ENCODE results near the gene SC5D.

Gene SC5D

DNA sequence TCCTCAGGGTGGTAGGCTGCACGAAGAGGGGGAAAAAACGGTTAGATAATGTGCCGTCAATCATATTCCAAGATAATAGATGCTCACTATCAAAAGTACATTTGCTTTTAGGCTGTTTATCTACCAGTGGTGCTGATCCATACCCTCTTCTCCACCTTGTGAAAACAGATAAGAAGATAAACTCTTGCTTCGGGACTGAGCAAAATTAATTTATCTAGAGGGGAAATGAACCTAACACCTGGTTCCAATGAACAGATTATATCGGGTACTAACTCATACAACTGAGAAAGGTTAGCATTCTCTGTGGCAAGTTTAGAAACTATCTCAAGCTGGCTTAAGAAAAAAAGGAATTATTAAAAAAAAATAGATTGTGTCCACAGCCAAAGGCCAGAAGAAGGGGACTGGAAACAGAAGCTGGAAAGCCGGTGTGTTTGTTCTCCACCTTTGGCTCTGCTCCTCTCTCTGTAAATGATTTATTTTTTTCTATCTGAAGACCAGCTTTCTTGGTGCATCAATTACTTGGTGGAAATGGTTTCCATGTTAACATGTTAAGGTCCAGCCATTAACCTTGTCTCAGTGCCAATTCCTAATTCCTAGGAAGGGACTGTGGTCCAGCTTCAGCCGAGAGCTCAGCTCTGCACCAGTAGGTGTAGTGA lies 55.8 kb downstream of the SC5D start:
- no peak for DNase-seq (ENCODE audit: insufficient read length, low spot score)
- TF ChIP-seq, protein P1, sequence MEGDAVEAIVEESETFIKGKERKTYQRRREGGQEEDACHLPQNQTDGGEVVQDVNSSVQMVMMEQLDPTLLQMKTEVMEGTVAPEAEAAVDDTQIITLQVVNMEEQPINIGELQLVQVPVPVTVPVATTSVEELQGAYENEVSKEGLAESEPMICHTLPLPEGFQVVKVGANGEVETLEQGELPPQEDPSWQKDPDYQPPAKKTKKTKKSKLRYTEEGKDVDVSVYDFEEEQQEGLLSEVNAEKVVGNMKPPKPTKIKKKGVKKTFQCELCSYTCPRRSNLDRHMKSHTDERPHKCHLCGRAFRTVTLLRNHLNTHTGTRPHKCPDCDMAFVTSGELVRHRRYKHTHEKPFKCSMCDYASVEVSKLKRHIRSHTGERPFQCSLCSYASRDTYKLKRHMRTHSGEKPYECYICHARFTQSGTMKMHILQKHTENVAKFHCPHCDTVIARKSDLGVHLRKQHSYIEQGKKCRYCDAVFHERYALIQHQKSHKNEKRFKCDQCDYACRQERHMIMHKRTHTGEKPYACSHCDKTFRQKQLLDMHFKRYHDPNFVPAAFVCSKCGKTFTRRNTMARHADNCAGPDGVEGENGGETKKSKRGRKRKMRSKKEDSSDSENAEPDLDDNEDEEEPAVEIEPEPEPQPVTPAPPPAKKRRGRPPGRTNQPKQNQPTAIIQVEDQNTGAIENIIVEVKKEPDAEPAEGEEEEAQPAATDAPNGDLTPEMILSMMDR (IDR thresholded peaks at IDR 0.05; ENCODE audit: insufficient read depth, missing control alignments): no peak
- FAIRE-seq: no peak

DNA sequence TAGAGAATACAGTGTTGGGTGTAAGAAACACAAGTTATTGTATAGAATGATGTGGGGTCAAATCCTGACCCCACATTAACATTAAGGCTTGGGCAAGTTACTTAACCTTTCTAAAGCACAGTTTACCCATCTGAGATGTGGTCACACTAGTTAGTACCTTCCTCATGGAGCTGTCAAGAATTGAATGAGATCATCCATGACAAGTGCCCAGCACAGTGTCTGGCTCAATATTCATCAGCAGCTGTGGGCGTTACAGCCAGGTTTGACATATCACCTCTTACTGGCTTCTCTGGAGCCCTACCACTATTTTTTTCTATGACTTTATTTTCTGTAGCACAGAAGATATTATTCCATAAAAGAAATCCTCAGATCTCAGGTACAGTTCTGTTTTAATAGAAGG lies 57.2 kb downstream of the SC5D start:
- TF ChIP-seq, protein P1 (IDR thresholded peaks at IDR 0.05; ENCODE audit: insufficient read depth, missing control alignments): no peak
- DNase-seq (ENCODE audit: insufficient read length, low spot score): no peak
- FAIRE-seq: no peak

DNA sequence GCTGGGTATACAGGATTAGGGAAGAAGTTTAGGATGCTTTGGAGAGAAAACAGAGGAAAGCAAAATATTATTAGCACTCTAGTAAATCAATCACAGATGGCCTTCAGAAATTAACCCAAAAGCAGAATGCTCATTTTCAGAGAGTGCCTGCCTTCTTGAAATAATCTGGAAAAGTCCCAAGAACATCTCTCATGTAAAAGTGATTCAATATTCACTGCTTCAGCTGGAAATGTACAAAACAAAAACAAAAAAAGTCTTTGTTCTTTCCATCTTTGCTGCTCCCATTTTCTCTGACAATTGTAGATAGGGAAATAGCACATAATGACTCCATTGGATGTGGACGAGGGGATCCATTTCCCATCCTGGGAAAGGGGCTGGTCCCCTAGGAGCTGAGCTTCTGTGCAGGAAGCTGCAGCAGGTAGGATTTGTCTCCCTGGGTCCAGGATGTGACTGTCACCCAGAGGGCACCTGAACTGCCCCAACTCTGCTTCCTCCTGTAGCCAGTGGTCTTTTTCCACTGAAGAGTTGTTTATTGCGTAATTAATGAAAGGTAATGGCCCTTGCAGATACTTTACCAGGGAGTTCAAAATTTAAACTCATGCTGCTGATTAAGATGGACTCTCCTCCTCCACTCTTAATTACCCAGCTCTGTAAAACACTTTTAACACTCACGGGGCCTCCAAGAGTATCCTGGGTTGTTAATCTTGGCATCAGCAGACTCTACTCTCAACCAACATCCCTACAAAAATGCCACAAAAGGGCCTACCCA lies 57.9 kb downstream of the SC5D start:
- DNase-seq (ENCODE audit: insufficient read length, low spot score) (no peak), FAIRE-seq (no peak)
- TF ChIP-seq, protein P1 (IDR thresholded peaks at IDR 0.05; ENCODE audit: insufficient read depth, missing control alignments): no peak

DNA sequence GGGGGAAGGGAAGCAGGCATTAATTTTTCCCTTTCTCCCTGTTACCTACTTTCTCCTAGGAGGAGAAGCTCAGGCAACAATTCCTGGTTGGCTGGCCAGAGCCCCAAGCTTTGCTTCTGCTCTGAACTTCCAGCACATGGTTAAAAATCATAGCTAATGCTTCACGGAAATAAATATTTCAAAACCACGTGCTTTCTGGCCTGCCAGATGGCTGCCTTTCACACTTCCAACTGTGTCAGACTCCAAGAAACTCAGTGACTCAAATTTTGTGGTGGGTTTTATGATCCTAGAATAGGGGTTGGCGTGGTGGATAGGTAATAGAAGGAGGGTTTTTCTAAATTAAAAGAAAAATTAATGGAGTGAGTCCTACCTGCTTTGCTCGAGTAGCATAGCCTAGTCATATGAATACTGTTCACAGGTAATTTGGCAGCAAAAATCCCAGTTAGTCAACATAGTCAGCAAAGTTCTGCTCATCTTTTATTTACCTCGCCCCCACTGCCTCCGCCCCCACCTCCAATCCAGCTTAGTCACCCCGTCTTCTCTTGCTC lies 58.6 kb downstream of the SC5D start:
- DNase-seq (ENCODE audit: insufficient read length, low spot score) (no peak), FAIRE-seq (no peak)
- TF ChIP-seq, protein P1 (IDR thresholded peaks at IDR 0.05; ENCODE audit: insufficient read depth, missing control alignments): no peak

DNA sequence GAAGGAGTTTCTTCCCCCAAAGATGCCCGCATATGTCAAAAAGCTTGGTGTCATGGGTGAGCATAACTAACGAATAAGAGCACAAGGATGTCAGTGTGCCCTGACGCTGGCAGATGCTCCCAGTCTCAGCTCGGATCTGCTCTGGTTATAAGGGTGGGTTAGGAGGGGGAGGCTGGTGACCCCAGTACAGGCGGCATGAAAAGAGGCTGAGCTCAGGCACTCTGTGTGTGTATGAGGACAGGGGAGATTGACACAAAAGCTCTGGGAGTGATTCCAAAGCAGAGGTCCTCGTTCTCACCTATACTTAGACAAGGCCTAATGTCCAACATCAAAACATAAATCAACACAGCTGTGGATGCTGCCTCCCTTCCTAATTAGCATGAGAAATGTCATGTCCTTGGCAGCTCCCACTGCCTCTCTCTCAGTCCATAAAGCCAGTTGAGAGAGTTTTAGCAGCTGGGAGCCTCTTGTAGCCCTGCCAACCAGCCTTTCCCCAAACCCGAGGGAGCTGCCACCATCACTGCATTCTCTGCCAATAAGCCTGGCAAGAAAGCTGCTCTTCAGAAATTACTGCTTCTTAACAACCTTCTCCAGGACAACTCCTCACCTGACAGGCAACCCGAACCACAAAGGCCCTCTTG lies 59.8 kb downstream of the SC5D start:
- TF ChIP-seq, protein P1 (IDR thresholded peaks at IDR 0.05; ENCODE audit: insufficient read depth, missing control alignments): no peak
- DNase-seq (ENCODE audit: insufficient read length, low spot score) (no peak), FAIRE-seq (no peak)

DNA sequence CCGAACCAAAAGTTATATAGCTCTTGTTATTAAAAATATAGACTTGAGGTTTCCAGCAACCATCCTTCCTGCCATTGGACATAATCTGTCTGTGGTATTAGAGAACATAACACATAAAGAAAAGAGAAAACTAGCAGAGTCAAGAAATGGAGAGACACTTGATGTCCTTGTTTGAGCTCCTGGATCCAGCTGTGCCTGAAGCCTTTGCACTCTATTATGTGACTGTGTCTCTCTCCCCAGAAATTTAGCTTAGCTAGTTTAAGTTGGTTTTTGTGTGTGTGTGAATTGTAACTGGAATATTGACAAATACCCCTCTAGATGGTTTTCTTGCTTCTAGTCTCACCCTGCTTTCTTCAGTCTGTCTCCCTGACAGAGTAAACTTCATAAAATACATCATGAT lies 61.6 kb downstream of the SC5D start:
- no peak for DNase-seq (ENCODE audit: insufficient read length, low spot score)
- TF ChIP-seq, protein P1 (IDR thresholded peaks at IDR 0.05; ENCODE audit: insufficient read depth, missing control alignments): no peak
- FAIRE-seq: no peak

Measured in D721Med (cell line).